GM21390 (cell line): ENCODE data around the gene AMPH.
A peak's percentile ranks its signal among the peaks of the same experiment; 100 is the strongest.
"Not testable (repeated sequence)": the region's sequence is repeated elsewhere in the genome, so short reads cannot be mapped to it uniquely, and the experiment has no call there.

Experiments
- ATAC-seq: cut with Tn5 transposase; IDR thresholded peaks from one replicate; pipeline ENCODE4 v1.9.1; 2021; ENCODE audit not compliant: unreplicated experiment

The AMPH gene

DNA sequence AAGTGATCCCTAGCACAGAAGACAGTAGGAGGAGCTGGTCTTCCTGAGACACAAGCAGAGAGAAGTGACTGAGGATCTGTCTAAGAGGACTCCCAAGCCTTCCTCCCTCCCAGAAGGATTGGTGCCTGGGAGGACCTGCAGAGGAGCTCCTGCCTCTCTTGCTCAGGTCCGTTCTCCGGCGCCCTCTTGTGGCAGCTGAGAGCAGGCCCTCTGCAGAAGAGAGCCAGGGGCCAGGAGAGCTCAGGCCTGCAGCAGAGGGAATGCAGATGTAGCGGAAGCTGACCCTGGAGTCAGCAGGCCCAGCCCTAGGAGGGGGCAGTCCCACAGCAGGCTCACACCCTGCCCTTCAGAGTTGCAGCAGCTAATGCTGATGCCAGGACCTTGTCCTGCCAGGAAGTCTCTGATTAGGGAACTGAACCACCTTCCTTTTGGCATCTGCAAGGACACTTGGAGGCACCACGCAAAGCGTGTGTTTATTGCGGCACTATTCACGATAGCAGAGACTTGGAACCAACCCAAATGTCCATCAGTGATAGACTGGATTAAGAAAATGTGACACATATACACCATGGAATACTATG, 276.8 kb downstream of the AMPH start:
- not testable (repeated sequence) for ATAC-seq

DNA sequence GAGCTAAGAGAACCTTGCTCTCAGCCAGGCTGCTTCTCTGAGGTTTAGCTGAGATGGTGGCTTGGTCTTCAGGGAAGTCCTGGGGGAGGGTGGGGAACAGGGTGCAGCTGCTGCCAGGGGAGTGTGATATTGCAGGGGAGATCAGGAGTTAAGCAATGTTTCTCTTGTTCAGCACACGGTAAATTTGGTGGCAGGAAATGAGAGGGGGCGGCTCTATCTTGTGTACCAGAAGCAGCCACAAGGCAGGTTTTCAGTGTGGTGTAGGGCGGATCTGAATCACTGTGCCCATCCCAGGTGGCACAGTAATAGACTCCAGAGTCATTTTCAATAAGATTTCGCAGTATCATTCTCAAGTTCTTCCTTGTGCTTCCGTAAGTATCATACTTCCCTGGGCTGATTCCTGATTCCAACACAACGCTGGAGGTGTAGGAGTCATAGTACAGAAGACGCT, 277.7 kb downstream of the AMPH start:
- ATAC-seq, result peak; percentile 42

DNA sequence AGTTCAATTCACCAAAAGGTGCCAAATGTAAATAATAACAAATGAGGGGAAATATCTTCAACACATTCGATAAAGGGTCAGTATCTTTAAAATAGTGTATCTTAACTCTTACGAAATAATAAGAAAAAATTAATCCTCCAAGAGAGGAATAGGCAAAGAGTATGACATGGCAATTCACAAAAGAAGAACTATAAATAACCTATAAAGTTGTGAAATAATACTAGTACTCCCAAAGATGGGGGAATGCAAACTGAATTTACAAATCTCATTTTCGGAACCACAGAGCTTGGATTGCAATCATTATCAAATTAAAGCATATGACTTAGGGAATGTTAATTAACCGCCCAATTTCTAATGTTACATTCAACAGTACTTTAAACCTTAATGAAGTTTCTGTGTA, 279.6 kb downstream of the AMPH start:
- no peak for ATAC-seq

DNA sequence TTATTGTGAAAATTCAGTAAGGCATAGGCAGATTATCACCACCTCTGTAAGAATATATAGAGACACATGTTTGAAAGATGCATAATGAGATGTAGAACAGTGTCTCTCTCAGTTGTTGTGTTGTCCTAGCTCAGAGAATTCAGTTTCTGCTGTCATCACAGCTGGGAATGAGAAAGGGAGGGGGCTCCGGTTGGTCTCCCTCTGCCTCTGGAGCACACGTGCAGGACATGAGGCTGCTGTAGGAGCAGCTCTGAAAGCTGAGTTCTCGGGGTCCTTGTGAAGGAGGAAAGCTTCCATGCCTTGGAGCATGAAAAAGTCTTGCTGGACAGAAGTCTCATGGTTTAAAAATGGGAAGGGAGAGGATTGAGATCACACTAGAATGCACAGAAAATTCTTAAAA, 280.4 kb downstream of the AMPH start:
- ATAC-seq, result not testable (repeated sequence)

DNA sequence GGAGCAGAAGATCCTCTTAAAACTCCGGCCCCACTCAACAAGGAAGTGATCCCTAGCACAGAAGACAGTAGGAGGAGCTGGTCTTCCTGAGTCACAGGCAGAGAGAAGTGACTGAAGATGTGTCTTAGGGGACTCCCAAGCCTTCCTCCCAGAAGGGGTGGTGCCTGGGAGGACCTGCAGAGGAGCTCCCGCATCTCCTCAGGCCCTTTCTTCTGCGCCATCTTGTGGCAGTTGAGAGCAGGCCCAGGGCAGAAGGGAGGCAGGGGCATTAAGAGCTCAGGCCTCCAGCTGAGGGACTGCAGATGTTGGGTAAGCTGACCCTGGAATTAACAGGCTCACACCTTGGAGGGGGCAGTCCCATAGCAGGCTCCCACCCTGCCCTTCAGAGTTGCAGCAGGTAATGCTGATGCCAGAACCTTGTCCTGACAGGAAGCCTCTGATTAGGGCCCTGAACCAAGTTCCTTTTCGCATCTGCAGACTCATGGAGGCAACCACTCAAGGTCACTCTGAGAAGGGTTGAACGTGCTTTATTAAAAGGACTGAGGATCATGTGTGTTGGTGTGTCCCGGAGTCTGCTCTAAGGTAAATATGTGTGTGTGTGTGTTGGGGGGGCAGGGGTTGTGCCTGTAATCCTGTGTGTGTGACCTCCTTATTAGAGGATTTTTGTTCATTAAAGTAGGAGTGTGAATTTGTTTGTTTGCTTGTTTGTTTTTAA, 281.1 kb downstream of the AMPH start:
- ATAC-seq, result peak; percentile 59

DNA sequence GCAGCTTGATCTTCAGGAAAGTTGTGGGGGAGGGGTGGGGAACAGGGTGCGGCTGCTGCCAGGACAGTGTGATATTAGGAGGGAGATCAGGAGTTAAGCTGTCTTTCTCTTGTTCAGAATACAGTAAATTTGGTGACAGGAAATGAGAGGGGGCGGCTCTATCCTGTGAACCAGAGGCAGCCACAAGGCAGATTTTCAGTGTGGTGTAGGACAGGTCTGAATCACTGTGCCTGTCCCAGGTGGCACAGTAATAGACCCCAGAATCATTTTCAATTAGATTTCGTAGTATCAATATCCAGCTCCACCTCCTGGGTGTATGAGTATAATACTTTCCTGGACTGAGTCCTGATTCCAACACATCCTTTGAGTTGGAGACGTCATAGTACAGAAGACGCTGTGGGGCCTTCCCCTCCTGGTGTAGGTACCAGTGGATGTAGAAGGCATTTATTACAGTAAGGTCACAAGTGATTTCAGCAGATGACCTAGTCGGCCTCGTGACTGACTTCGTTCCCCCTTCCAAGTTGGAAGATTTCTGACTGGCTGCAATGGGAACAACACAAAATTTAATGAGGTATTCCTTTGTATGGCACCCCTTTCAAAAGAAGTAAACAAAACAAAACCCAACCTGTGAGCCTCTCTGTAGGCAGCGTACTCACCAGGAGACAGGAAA, 281.9 kb downstream of the AMPH start:
- ATAC-seq, result peak; percentile 28

DNA sequence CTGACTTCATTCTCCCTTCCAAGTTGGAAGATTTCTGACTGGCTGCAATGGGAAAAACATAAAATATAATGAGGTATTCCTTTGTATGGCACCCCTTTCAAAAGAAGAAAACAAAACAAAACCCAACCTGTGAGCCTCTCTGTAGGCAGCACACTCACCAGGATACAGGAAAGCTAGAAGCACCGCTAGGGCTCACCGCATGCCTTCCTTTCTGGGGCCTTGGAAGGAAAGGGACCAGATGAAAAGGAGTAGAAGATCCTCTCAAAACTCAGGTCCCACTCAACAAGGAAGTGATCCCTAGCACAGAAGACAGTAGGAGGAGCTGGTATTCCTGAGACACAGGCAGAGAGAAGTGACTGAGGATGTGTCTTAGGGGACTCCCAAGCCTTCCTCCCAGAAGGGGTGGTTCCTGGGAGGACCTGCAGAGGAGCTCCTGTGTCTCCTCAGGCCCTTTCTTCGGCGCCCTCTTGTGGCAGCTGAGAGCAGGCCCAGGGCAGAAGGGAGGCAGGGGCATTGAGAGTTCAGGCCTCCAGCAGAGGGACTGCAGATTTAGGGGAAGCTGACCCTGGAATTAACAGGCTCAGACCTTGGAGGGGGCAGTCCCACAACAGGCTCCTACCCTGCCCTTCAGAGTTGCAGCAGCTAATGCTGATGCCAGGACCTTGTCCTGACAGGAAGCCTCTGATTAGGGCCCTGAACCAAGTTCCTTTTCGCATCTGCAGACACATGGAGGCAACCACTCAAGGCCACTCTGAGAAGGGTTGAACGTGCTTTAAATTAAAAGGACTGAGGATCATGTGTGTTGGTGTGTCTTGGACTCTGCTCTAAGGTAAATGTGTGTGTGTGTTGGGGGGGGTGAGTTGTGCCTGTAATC, 285.6 kb downstream of the AMPH start:
- ATAC-seq, result peak; percentile 60

DNA sequence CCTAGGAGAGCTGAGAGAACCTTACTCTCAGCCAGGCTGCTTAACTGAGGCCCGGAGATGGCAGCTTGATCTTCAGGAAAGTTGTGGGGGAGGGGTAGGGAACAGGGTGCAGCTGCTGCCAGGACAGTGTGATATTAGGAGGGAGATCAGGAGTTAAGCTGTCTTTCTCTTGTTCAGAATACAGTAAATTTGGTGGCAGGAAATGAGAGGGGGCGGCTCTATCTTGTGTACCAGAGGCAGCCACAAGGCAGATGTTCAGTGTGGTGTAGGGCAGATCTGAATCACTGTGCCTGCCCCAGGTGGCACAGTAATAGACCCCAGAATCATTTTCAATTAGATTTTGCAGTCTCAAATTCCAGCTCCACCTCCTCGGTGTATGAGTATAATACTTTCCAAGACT, 286.4 kb downstream of the AMPH start:
- peak; percentile 48 for ATAC-seq

DNA sequence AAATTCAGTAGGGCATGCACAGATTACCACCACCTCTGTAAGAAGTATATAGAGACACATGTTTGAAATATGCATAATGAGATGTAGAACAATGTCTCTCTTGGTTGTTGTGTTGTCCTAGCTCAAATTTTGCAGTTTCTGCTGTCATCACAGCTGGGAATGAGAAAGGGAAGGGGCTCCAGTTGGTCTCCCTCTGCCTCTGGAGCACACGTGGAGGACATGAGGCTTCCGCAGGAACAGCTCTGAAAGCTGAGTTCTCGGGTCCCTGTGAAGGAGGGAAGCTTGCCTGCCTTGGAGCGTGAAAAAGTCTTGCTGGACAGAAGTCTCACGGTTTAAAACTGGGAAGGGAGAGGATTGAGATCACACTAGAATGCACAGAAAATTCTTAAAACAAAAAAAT, 289.0 kb downstream of the AMPH start:
- ATAC-seq, result not testable (repeated sequence)

DNA sequence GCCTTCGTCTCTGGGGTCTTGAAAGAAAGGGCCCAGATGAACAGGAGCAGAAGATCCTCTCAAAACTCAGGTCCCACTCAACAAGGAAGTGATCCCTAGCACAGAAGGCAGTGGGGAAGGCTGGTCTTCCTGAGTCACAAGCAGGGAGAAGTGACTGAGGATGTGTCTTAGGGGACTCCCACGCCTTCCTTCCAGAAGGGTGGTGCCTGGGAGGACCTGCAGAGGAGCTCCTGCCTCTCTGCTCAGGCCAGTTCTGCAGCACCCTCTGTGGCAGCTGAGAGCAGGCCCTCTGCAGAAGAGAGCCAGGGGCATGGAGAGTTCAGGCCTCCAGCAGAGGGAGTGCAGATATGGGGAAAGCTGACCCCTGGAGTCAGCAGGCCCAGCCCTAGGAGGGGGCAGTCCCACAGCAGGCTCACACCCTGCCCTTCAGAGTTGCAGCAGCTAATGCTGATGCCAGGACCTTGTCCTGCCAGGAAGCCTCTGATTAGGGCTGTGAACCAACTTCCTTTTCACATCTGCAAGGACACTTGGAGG, 289.9 kb downstream of the AMPH start:
- ATAC-seq, result not testable (repeated sequence)

DNA sequence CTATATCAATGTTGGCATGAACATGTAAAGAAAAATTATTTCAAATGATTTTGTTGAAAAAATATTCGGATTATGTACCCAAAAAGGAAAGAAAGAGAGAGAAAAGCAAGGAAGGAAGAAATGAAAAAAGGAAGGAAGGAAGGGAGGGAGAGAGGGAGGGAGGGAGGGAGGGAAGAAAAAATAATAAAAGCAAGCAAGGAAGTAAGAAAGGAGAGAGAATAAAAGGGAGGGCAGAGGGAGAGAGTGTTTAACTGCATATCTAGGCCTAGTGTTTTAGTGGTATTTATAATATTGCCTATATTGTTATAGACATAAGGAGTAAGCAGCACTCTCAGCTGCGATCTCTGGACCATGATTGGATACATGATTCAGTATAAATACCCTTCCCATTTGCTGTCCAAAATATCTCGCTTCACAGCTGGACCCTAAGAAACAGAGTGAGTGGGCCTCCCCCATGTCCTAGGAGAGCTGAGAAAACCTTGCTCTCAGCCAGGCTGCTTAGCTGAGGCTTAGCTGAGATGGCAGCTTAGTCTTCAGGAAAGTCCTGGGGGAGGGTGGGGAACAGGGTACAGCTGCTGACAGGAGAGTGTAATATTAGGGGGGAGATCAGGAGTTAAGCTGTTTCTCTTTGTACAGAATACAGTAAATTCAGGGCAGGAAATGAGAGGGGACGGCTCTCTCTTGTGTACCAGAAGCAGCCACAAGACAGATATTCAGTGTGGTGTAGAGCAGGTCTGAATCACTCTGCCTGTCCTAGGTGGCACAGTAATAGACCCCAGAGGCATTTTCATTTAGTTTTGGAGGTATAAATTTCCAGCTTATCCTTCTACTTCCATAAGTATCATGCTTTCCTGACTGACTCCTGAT, 291.0 kb downstream of the AMPH start:
- no peak for ATAC-seq

DNA sequence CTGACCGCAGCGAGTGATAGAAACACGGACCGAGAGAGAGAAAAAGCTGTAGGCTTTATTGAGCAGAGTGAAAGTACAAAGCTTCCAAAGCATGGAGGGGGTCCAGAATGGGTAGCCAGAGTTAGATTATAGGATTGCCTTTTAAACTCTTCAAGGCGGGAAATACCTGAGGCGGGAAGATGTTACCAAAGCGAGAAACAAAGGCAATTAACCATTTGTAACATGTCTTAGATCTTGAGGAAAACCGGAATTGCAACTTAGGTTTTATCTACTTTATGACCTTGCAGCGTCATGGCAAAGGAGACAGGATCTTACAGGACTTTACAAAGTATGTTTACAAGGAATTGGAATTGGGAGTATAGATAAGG, 295.0 kb downstream of the AMPH start:
- ATAC-seq, result not testable (repeated sequence)

DNA sequence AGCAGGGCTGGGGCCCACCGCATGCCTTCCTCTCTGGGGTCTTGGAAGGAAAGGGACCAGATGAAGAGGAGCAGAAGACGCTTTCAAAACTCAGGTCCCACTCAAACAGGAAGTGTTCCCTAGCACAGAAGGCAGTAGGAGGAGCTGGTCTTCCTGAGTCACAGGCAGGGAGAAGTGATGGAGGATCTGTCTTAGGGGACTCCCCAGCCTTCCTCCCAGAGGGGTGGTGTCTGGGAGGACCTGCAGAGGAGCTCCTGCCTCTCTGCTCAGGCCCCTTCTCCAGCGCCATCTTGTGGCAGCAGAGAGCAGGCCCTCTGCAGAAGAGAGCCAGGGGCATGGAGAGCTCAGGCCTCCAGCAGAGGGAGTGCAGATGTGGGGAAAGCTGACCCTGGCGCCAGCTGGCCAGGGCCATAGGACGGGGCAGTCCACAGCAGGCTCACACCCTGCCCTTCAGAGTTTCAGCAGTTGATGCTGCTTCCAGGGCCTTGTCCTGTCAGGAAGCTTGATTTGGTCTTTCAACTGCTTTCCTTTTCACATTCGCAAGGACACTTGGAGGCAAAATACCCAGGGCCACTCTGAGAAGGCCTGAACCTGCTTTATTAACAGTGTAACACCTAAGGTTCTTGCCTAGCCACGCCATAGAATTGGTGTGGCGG, 295.6 kb downstream of the AMPH start:
- peak; percentile 96 for ATAC-seq

DNA sequence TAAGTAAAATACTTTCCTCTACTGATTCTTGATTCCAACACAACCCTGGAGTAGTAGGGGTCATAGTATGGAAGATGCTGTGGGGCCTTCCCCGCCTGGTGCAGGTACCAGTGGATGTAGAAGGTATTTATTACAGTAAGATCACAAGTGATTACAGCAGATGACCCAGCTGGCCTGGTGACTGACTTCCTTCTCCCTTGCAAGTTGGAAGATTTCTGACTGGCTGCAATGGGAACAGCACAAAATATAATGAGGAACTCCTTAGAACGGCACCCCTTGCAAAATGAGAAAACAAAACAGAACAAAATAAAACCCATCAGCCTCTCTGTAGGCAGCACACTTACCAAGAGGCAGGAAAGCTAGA, 296.1 kb downstream of the AMPH start:
- no peak for ATAC-seq

DNA sequence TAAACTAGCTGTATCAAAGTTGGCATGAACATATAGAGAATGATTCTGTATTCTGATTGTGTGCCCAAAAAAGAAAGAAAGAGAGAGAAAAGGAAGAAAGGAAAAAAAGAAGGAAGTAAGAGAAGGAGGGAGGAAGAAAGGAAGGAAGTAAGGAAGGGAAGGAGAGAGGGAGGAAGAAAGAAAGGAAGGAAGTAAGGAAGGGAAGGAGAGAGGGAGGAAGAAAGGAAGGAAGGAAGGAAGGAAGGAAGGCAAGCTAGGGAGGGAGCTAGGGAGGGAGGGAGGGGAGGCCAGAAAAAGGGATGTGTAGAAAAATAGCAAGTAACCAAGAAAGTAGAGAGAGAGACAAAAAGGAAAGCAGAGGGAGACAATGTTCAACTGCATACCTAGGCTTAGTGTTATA, 297.0 kb downstream of the AMPH start:
- ATAC-seq, result no peak
